Brain microvascular endothelial cell (primary cell): Measurements from ENCODE around the gene FAM167B.

Experiments
- DNase-seq: peaks from one replicate; pipeline ENCODE4 v3.0.0-alpha.2; 2020
- H3K27ac ChIP-seq: fragments of 250-450 bp; sonication (Bioruptor Pico); 2 replicates; pipeline ENCODE4 v1.5.1; 2020; ENCODE audit warnings: mild to moderate bottlenecking, moderate library complexity
- H3K27me3 ChIP-seq: fragments of 250-450 bp; sonication (Bioruptor Pico); replicated peaks from 2 replicates; pipeline ENCODE4 v1.5.1; 2020; ENCODE audit warnings: mild to moderate bottlenecking
- H3K36me3 ChIP-seq: fragments of 250-450 bp; sonication (Bioruptor Pico); replicated peaks from 2 replicates; pipeline ENCODE4 v1.5.1; 2020; ENCODE audit warnings: mild to moderate bottlenecking
- H3K4me3 ChIP-seq: 2 replicates; pipeline ENCODE4 v1.5.1; 2011; ENCODE audit warnings: low read depth, mild to moderate bottlenecking, control low read depth, low read length, moderate library complexity
- in situ Hi-C: cut with HindIII; loops from 2 replicates; pipeline ENCODE4 v1.10.0; 2017; ENCODE audit warnings: low sequenced_read_pairs, low pct_ligation_motif_present
- TF ChIP-seq, protein P1 (sequence below): IDR thresholded peaks from 2 replicates; pipeline ENCODE4 v1.5.1; 2011; ENCODE audit warnings: low read depth, mild to moderate bottlenecking, moderate library complexity, low read length, control low read depth, inconsistent platforms; ENCODE audit errors: missing control alignments

Gene FAM167B

DNA sequence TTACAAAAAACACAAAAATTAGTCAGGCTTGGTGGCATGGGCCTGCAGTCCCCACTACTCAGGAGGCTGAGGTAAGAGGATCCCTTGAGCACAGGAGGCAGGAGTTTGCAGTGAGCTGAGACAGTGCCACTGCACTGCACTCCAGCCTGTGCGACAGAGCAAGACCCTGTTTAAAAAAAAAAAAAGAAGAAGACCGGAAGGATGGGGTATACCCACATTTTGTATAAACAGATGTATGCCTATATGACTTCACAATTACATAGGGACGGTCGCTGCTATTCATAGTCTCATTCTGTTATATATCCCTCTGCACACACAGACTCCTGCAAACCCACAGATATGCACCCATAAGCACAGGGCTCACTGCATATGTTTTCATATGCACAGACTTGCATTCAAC, 16.7 kb downstream of the FAM167B start:
- Histone ChIP-seq H3K4me3 (no peak overlapping the region), H3K27me3 (no peaks in the 10 kb centered on the region), H3K36me3 (no peaks in the 10 kb centered on the region), H3K27ac (no peak overlapping the region)
- in situ Hi-C loops, result no loop called here
- no peak for DNase-seq
- TF ChIP-seq, protein P1, sequence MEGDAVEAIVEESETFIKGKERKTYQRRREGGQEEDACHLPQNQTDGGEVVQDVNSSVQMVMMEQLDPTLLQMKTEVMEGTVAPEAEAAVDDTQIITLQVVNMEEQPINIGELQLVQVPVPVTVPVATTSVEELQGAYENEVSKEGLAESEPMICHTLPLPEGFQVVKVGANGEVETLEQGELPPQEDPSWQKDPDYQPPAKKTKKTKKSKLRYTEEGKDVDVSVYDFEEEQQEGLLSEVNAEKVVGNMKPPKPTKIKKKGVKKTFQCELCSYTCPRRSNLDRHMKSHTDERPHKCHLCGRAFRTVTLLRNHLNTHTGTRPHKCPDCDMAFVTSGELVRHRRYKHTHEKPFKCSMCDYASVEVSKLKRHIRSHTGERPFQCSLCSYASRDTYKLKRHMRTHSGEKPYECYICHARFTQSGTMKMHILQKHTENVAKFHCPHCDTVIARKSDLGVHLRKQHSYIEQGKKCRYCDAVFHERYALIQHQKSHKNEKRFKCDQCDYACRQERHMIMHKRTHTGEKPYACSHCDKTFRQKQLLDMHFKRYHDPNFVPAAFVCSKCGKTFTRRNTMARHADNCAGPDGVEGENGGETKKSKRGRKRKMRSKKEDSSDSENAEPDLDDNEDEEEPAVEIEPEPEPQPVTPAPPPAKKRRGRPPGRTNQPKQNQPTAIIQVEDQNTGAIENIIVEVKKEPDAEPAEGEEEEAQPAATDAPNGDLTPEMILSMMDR, result no peak

GRCh38 chr1:32265846-32266245, 18.8 kb downstream of the FAM167B start:
- no peak overlapping the region for H3K27ac ChIP-seq
- in situ Hi-C loops, result no loop called here
- TF ChIP-seq, protein P1, result no peak

DNA sequence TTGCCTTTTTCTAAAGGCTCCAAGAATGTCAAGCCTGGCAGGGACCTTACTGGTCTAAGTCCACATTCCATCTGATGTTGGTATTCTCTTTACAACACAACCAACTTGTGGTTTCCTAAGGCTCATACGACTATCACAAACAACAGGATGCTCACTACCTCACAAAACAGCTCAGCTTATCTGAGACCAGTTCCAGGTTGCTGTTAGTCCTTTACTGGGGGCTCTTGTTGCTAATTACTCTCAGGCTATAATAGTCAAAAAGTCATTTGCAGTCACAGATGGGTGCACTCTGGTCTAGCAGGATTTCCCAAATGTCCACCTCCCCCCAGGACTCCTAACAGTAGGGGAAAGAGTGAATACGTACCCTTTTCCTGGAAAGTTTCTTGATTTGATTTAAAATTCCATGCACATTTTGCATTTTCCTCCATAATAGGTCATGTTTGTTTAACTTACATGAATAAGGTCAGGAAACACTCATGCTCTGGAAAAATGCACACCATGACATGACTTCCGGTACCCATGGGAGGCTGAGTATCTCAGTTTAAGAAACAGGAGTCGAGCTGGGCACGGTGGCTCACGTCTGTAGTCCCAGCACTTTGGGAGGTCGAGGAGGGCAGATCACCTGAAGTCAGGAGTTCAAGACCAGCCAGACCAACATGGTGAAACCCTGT, 20.0 kb downstream of the FAM167B start:
- DNase-seq, result peak; percentile 45
- TF ChIP-seq, protein P1, result no peak
- Histone ChIP-seq H3K4me3 (no peak overlapping the region), H3K36me3 (no peaks in the 10 kb centered on the region), H3K27ac (no peak overlapping the region), H3K27me3 (no peaks in the 10 kb centered on the region)
- in situ Hi-C loops, result no loop called here

More at GRCh38 chr1:32265846-32266245, 18.8 kb downstream of the FAM167B start:
- H3K27me3 ChIP-seq, result no peaks in the 10 kb centered on the region
- no peak for DNase-seq
- no peaks in the 10 kb centered on the region for H3K36me3 ChIP-seq
- no peak overlapping the region for H3K4me3 ChIP-seq

- no peaks in the 10 kb centered on the region for H3K36me3 ChIP-seq
- no peak overlapping the region for H3K4me3 ChIP-seq
- DNase-seq, result no peak
- in situ Hi-C loops, result no loop called here
- TF ChIP-seq, protein P1, result no peak
- no peaks in the 10 kb centered on the region for H3K27me3 ChIP-seq
- H3K27ac ChIP-seq, result no peak overlapping the region
Measured at GRCh38 chr1:32269744-32270143, 22.7 kb downstream of the FAM167B start.

DNA sequence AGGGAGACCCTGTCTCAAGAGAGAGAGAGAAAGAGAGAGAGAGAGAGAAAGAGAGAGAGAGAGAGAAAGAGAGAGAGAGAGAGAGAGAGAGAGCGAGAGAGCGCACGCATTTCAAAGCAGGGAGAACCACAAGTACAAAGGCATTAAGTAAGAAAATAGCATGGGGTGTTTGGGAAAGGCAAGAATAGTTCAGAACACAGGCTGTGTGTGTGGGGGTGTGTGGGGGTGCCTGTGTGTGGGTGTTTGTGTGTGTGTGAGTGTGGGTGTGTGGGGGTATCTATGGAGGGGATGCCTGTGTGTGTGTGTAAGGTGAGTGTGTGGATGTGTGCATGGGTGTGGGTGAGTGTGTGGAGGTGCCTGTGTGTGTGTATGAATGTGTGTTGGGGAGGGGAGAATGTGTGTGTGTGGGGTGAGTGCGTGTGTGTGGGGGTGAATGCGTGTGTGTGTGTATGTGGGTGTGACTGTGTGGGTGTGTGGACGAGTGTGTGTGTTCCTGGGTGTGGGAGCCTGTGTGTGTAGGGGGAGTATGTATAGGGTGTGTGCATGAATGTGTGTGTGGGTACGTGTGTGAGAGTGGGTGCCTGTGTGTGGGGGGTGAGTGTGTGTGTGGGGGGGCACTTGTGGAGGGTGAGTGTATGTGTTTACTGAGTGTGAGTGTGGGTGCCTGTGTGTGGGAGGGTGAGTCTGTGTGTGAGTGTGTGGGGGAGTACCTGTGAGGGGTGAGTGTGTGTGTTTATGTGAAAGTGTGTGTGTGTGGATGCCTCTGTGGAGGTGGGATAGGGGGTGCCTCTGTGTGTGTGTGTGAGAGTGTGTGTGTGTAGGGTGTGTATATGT, 25.8 kb downstream of the FAM167B start:
- in situ Hi-C loops, result no loop called here
- Histone ChIP-seq H3K27ac (no peak overlapping the region), H3K4me3 (no peak overlapping the region), H3K36me3 (no peaks in the 10 kb centered on the region), H3K27me3 (peaks cover 2% of the 10 kb centered on the region)
- TF ChIP-seq, protein P1, result no peak
- no peak for DNase-seq
